LNCAP (cell line): ENCODE measurements around the gene RBM6.

Experiments
- CTCF ChIP-seq: fragments of 450-650 bp; IDR thresholded peaks from 2 replicates; pipeline ENCODE4 v1.5.1; 2017; ENCODE audit warnings: mild to moderate bottlenecking

The RBM6 gene, protein sequence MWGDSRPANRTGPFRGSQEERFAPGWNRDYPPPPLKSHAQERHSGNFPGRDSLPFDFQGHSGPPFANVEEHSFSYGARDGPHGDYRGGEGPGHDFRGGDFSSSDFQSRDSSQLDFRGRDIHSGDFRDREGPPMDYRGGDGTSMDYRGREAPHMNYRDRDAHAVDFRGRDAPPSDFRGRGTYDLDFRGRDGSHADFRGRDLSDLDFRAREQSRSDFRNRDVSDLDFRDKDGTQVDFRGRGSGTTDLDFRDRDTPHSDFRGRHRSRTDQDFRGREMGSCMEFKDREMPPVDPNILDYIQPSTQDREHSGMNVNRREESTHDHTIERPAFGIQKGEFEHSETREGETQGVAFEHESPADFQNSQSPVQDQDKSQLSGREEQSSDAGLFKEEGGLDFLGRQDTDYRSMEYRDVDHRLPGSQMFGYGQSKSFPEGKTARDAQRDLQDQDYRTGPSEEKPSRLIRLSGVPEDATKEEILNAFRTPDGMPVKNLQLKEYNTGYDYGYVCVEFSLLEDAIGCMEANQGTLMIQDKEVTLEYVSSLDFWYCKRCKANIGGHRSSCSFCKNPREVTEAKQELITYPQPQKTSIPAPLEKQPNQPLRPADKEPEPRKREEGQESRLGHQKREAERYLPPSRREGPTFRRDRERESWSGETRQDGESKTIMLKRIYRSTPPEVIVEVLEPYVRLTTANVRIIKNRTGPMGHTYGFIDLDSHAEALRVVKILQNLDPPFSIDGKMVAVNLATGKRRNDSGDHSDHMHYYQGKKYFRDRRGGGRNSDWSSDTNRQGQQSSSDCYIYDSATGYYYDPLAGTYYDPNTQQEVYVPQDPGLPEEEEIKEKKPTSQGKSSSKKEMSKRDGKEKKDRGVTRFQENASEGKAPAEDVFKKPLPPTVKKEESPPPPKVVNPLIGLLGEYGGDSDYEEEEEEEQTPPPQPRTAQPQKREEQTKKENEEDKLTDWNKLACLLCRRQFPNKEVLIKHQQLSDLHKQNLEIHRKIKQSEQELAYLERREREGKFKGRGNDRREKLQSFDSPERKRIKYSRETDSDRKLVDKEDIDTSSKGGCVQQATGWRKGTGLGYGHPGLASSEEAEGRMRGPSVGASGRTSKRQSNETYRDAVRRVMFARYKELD

GRCh38 chr3:49939858-49940666, at the start of gene RBM6:
Gene RBM6 (plus strand): TSS chr3:49940150. CDS start chr3:49962642, 22,492 bp downstream.
- TF ChIP-seq CTCF, result no peak

- TF ChIP-seq CTCF, result no peak
Measured at GRCh38 chr3:49895791-49896190, 44.2 kb upstream of the RBM6 start.

DNA sequence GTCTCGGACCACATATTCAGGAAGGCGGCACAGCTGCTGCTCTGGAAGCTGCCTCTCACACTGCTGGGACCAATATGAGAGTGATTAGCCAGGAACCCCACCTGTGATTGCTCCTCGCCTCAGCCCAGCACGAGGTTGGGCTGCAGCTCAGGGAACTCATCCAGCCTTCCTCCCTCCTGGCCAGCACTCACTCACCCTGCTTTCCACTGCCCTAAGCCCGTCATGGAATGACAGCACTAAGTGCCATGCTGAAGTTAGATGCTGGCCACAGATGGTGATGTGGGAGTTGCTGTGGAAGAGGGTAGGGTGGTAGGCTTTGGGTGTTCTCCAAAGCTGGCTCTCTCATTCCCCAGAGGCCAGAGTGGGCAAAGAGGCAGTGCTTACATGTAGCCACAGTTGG, 43.6 kb upstream of the RBM6 start:
- TF ChIP-seq CTCF, result no peak

DNA sequence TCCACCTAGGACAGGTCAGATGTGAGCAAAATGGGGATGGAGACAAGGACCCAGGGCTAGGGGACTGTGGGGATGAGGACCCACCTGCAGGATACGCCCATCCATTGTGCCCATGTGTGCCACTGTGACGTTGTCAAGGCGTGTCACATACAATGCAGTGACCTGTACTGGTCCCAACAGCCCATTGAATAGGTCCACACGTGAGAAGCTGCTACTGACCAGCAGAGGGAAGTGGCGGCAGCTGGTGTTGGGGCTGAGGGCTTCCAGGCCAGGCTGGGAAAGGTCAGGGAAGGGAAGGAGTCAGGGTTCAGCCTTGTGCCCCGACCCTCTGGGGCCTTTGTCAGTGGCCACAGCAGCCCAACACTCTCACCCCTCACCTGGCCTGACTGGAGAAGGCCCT, 41.0 kb upstream of the RBM6 start:
- no peak for TF ChIP-seq CTCF

- no peak for TF ChIP-seq CTCF
Measured at GRCh38 chr3:49899815-49900214, 40.1 kb upstream of the RBM6 start.

- TF ChIP-seq CTCF, result no peak
Measured at GRCh38 chr3:49900491-49901153, 39.3 kb upstream of the RBM6 start.
